Esophagus squamous epithelium (tissue), 4 donors: Measurements from ENCODE around the gene ARF1.
"Not testable (repeated sequence)": the region's sequence is repeated elsewhere in the genome, so short reads cannot be mapped to it uniquely, and the experiment has no call there.

ENCODE experiments used
- CTCF ChIP-seq, 6 experiments: fragments of 450-650 bp in 4 of 6; fragments of 200-600 bp in 2 of 6; sonication (generic) in 2 of 6; IDR thresholded peaks; one replicate each; pipeline ENCODE4 v1.5.1; 2016 to 2019; ENCODE audit warnings: antibody characterized with exemption in 6 of 6, mild to moderate bottlenecking in 4 of 6, moderate library complexity in 4 of 6
- POLR2A ChIP-seq, 4 donors: fragments of 450-650 bp; IDR thresholded peaks; one replicate each; pipeline ENCODE4 v1.6.1; 2017; ENCODE audit warnings: antibody characterized with exemption in 4 of 4, mild to moderate bottlenecking in 4 of 4, moderate library complexity in 3 of 4

DNA sequence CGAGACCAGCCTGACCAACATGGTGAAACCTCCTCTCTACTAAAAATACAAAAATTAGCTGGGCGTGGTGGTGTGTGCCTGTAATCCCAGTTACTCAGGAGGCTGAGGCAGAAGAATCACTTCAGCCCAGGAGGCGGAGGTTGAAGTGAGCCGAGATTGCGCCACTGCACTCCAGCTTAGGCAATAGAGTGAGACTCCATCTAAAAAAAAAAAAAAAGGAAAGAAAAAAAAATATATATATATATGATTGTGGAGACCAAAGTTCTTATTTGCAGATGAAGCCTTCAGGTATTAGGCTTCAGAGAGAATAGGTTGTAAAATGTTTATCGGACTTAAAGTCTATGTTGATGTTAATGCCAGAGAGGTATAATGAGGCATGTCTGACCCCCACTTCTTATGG, 28.8 kb downstream of the ARF1 start:
- not testable (repeated sequence) for TF ChIP-seq CTCF, POLR2A (IDR thresholded peaks at IDR 0.05)
